Peyer's patch (tissue), 4 donors: ENCODE results near the gene LCN10. TPM values are rescaled to one million over a fixed set of nuclear protein-coding genes. Genes with fewer than 3 reads are reported as not detected.
A peak's percentile ranks its signal among the peaks of the same experiment; 100 is the strongest.

Experiments
- DNase-seq, 3 donors: peaks; one replicate each; pipeline ENCODE4 v3.0.0-alpha.2; 2017 to 2019
- H3K27ac ChIP-seq, 4 donors: fragments of 200-600 bp; sonication (generic); one replicate each; pipeline ENCODE4 v1.5.1; 2016 to 2019
- H3K27me3 ChIP-seq, 2 donors: fragments of 200-600 bp; sonication (generic); one replicate each; pipeline ENCODE4 v1.5.1; 2019
- H3K36me3 ChIP-seq, 3 donors: fragments of 200-600 bp; sonication (generic); one replicate each; pipeline ENCODE4 v1.5.1; 2016 to 2019
- H3K4me1 ChIP-seq, 4 donors: fragments of 200-600 bp; sonication (generic); one replicate each; pipeline ENCODE4 v1.5.1; 2016 to 2019
- H3K4me3 ChIP-seq, 4 donors: fragments of 200-600 bp; sonication (generic); 1 replicate in 3 of 4; 2 replicates in 1 of 4; pipeline ENCODE4 v1.5.1; 2016 to 2019; ENCODE audit warnings: mild to moderate bottlenecking in 1 of 4
- H3K9me3 ChIP-seq, 4 donors: fragments of 200-600 bp; sonication (generic); one replicate each; pipeline ENCODE4 v1.5.1; 2016 to 2019; ENCODE audit warnings: mild to moderate bottlenecking in 1 of 4
- POLR2A ChIP-seq, 2 donors: fragments of 450-650 bp; IDR thresholded peaks; one replicate each; pipeline ENCODE4 v1.5.1; 2017; ENCODE audit warnings: antibody characterized with exemption in 2 of 2, mild to moderate bottlenecking in 2 of 2, moderate library complexity in 2 of 2
- total RNA-seq, 4 donors: library from RNA; depleted of rRNA; stranded (reverse); fragments of >200 nt; gene quantifications; one replicate each; pipeline ENCODE4 v1.1.0, GENCODE V29; 2016
- TF ChIP-seq, protein P1 (sequence below), 6 experiments: fragments of 450-650 bp in 4 of 6; fragments of 200-600 bp in 2 of 6; sonication (generic) in 1 of 6; IDR thresholded peaks; one replicate each; pipeline ENCODE4 v1.5.1; 2017 to 2019; ENCODE audit warnings: antibody characterized with exemption in 6 of 6, mild to moderate bottlenecking in 3 of 6, moderate library complexity in 1 of 6

Gene LCN10
- total RNA-seq, 4 donors from 2014 or later: 1.1 to 28.1 (median 4.4) TPM

DNA sequence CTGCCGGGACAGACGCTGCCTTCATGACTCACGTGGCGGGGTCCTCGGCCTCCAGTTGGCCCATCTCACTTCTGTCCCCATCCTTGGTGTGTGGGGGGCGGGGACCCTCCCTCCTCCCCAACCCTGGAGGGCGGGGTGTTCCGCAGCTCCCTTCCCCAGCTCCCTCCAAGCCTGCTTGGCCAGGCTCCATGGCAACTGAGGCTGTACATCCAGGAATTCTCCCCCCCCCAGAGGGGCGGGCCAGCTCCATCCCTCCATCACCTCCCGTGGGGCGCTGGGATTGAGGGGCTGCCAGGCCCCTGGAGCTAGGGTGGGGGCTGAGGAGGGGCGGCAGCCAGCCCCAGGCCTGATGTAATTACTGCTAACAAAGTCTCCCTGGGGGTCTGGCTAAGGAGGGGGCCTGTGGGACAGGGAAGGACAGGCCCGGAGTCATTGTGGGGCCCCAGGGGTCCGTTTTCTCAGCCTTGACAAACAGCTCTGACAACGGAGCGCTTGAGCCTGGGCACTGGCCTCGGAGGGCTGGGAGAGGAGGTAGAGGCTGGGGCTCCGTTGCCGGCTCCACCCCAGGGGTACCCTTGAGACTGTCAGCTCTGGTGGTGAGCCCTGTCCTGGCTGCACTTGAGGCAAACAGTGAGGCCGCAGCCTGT, 22.4 kb downstream of the LCN10 start:
- Histone ChIP-seq H3K9me3 (no peaks in the 10 kb centered on the region), H3K4me3 (no peak overlapping the region), H3K4me1 (peaks cover 3 to 33% (median 12%) of the 10 kb centered on the region in 4 donors), H3K36me3 (peaks cover 0 to 43% (median 0%) of the 10 kb centered on the region in 3 donors), H3K27ac (peak overlapping the region in 2 of 4 donors; percentile 6 to 16), H3K27me3 (no peaks in the 10 kb centered on the region)
- TF ChIP-seq, protein P1, sequence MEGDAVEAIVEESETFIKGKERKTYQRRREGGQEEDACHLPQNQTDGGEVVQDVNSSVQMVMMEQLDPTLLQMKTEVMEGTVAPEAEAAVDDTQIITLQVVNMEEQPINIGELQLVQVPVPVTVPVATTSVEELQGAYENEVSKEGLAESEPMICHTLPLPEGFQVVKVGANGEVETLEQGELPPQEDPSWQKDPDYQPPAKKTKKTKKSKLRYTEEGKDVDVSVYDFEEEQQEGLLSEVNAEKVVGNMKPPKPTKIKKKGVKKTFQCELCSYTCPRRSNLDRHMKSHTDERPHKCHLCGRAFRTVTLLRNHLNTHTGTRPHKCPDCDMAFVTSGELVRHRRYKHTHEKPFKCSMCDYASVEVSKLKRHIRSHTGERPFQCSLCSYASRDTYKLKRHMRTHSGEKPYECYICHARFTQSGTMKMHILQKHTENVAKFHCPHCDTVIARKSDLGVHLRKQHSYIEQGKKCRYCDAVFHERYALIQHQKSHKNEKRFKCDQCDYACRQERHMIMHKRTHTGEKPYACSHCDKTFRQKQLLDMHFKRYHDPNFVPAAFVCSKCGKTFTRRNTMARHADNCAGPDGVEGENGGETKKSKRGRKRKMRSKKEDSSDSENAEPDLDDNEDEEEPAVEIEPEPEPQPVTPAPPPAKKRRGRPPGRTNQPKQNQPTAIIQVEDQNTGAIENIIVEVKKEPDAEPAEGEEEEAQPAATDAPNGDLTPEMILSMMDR (IDR thresholded peaks at IDR 0.05): no peak
- no peak for TF ChIP-seq POLR2A (IDR thresholded peaks at IDR 0.05)
- DNase-seq: peak in 1 of 3 donors; percentile 47

DNA sequence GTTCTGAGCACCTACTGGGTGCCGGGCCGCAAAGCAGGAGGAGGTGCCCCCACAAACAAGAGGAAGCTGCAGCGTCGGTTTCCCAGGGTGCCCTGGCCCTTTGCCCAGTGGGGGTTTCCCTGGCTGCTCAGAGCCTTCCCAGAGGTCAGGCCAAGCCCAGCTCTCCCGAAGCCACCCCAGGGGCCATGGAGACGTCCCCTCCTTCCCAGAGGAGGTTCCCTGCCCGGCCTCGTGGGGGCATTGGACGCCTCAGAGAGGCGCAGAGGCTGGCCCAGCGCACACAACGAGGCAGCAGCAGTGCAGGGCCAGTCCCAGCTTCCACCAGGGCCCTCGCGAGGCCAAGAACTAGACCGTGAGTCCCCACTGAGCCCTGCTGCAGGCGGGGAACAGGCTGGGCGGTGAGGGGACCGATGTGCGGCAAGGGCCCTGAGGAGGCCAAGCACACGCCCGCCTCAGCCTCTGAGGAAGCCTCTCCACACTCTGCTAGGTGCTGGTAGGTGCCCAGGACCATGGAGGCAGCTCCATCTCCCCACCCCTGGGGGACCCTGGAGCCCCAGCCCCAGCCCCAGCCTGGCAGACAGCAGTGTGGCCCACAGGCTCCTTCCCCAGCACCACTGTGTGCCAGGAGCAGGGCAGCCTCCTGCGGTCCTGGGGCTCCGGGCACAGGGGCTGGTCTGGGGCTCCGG, 23.4 kb downstream of the LCN10 start:
- Histone ChIP-seq H3K4me3 (peak overlapping the region in 1 of 4 donors; percentile 9), H3K27ac (peak overlapping the region in 1 of 4 donors; percentile 58), H3K4me1 (peaks cover 3 to 30% (median 12%) of the 10 kb centered on the region in 4 donors), H3K27me3 (no peaks in the 10 kb centered on the region), H3K9me3 (no peaks in the 10 kb centered on the region), H3K36me3 (peaks cover 0 to 32% (median 0%) of the 10 kb centered on the region in 3 donors)
- peak in 2 of 3 donors; percentile 58 to 76 for DNase-seq
- TF ChIP-seq POLR2A (IDR thresholded peaks at IDR 0.05): no peak
- TF ChIP-seq, protein P1 (IDR thresholded peaks at IDR 0.05): peak in 1 of 6 experiments; percentile 24

DNA sequence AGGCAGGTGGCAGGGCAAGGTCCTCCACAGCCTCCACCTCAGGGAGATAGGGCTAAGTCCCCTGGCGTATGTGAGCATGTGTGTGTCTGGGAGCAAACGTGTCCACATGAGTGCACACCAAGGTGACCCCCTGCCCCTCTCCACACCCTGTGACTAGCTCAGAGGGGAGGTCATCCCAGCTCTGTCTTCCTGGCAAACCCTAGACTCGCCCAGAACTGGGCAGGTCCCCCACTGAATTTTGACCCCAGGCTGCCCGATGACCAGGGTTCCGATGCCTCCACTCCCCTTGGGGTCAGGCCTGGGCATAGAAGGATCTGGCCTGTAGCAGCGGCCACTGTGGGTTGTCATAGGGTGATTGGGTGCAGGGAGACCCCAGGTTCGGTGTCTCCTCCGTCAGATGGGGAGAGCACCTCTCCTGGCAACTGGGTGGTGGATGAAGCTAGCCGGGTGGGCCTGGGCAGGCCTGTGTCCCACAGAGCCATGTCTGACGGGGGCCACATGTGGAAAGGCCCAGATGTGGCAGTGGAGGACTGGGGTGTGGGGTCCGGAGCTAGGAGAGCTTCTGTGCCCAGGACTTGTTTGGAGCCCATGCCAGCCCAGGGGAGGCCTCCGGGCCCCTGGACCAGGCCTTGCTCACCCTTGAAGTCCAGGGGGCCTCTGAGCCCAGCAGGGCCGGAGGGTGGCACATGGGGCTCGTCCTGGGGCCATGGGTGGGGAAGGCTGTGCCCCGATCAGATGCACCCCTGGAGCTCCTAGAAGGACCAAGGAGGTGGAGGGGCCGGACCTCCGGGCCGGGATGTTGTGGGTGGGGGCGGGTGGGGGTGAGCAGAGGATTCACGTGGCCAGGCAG, 24.2 kb downstream of the LCN10 start:
- TF ChIP-seq, protein P1 (IDR thresholded peaks at IDR 0.05): no peak
- TF ChIP-seq POLR2A (IDR thresholded peaks at IDR 0.05): no peak
- Histone ChIP-seq H3K4me1 (peaks cover 3 to 30% (median 12%) of the 10 kb centered on the region in 4 donors), H3K4me3 (no peak overlapping the region), H3K36me3 (peaks cover 0 to 25% (median 0%) of the 10 kb centered on the region in 3 donors), H3K27ac (peak overlapping the region in 1 of 4 donors; percentile 58), H3K27me3 (peaks cover 0 to 7% of the 10 kb centered on the region in 2 donors), H3K9me3 (no peaks in the 10 kb centered on the region)
- peak in 1 of 3 donors; percentile 45 for DNase-seq

DNA sequence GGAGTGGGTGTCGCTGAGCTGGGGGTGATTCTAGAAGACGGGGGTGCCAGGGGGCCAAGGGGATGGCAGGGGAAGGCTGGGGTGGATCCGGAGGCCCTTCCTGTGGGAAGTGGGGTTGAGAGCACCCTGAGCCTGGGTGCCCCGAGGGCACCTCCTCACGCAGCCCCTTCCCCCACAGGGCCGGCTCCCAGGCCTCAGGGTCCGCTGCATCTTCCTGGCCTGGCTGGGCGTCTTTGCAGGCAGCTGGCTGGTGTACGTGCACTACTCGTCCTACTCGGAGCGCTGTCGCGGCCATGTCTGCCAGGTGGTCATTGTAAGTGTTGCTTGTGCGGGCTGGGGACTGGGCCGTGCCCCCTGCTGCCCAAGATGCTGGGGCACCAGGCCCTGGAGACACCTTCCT, 25.3 kb downstream of the LCN10 start:
- DNase-seq: peak in 1 of 3 donors; percentile 45
- H3K4me1 ChIP-seq: peaks cover 3 to 35% (median 12%) of the 10 kb centered on the region in 4 donors
- no peak overlapping the region for H3K27ac ChIP-seq
- no peaks in the 10 kb centered on the region for H3K9me3 ChIP-seq
- TF ChIP-seq, protein P1 (IDR thresholded peaks at IDR 0.05): no peak
- TF ChIP-seq POLR2A (IDR thresholded peaks at IDR 0.05): no peak
- H3K27me3 ChIP-seq: peaks cover 0 to 13% of the 10 kb centered on the region in 2 donors
- H3K4me3 ChIP-seq: no peak overlapping the region
- H3K36me3 ChIP-seq: peaks cover 0 to 13% (median 0%) of the 10 kb centered on the region in 3 donors

DNA sequence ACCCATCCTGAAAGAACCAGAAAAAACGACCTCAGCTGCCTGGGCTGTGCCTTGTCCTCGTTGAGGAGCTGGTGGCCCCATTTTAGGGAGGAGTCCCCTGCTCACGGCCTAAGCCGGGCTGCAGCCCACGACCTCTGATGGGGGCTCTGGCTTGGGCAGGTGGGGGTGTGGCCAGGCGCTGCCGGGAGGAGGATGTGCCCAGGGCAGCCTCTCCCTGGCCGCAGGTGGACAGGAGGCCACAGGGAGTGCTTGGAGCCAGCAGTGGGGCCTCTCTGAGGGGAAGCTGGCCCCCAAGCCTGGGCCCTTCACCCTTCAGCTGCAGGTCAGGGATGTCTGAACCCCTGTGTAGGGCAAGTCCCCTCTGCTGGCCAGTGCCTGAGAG, 27.9 kb downstream of the LCN10 start:
- Histone ChIP-seq H3K27ac (peak overlapping the region in 3 of 4 donors; percentile 9 to 39 (median 25)), H3K36me3 (no peaks in the 10 kb centered on the region), H3K27me3 (peaks cover 0 to 17% of the 10 kb centered on the region in 2 donors), H3K9me3 (no peaks in the 10 kb centered on the region), H3K4me1 (peaks cover 3 to 31% (median 15%) of the 10 kb centered on the region in 4 donors), H3K4me3 (no peak overlapping the region)
- DNase-seq: peak in 1 of 3 donors; percentile 45
- TF ChIP-seq POLR2A (IDR thresholded peaks at IDR 0.05): no peak
- TF ChIP-seq, protein P1 (IDR thresholded peaks at IDR 0.05): no peak
